Measurements from ENCODE around the gene HDAC1.
"Not testable (repeated sequence)": the region's sequence is repeated elsewhere in the genome, so short reads cannot be mapped to it uniquely, and the experiment has no call there.

HDAC1 gene

GRCh38 chr1:32351399-32352238, 59.7 kb downstream of the HDAC1 start:
- peak overlapping the region; percentile 76 for H3K4me3 ChIP-seq (ENCODE audit: low read depth, low read length)
- H3K36me3 ChIP-seq (ENCODE audit: insufficient read depth, low read length), result no peaks in the 10 kb centered on the region
- peaks cover 42% of the 10 kb centered on the region for H3K4me1 ChIP-seq (ENCODE audit: control insufficient read depth, insufficient read depth, low read length, unreplicated experiment)
- H3K27ac ChIP-seq (ENCODE audit: low read depth, low read length), result peak overlapping the region; percentile 58
- H3K27me3 ChIP-seq (ENCODE audit: insufficient read depth, low read length), result no peaks in the 10 kb centered on the region
- H2AFZ ChIP-seq (ENCODE audit: low read length, unreplicated experiment), result peak overlapping the region; percentile 84
- H3K79me2 ChIP-seq (ENCODE audit: control insufficient read depth, insufficient read depth, low read length, unreplicated experiment), result no peaks in the 10 kb centered on the region

DNA sequence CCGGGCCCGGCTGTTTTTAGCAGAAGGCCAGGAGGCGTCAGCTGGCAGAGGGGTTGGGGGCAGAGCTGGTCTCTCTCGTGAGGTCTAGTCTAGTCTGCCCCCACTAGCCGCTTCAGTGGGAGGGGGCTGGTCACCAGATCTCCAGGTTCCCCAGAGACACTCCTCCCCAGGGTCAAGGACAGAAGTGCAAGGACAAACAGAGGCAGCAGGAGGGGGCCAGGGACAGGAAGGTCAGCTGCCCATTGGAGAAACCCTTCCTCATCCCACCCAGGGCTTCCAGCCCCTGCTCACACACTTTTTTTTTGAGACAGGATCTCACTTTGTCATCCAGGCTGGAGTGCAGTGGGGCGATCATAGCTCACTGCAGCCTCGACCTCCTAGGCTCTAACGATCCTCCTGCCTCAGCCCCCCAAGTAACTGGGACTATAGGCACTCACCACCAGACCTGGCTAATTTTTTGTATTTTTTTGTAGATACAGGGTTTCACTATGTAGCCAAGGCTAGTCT, 60.4 kb downstream of the HDAC1 start:
- peak overlapping the region; percentile 67 for H2AFZ ChIP-seq (ENCODE audit: low read length, unreplicated experiment)
- no peaks in the 10 kb centered on the region for H3K79me2 ChIP-seq (ENCODE audit: control insufficient read depth, insufficient read depth, low read length, unreplicated experiment)
- peak overlapping the region; percentile 76 for H3K4me3 ChIP-seq (ENCODE audit: low read depth, low read length)
- peaks cover 42% of the 10 kb centered on the region for H3K4me1 ChIP-seq (ENCODE audit: control insufficient read depth, insufficient read depth, low read length, unreplicated experiment)
- H3K27ac ChIP-seq (ENCODE audit: low read depth, low read length), result peak overlapping the region; percentile 48
- H3K36me3 ChIP-seq (ENCODE audit: insufficient read depth, low read length), result no peaks in the 10 kb centered on the region
- H3K27me3 ChIP-seq (ENCODE audit: insufficient read depth, low read length), result no peaks in the 10 kb centered on the region

GRCh38 chr1:32352831-32353383, 61.0 kb downstream of the HDAC1 start:
- no peaks in the 10 kb centered on the region for H3K79me2 ChIP-seq (ENCODE audit: control insufficient read depth, insufficient read depth, low read length, unreplicated experiment)
- no peaks in the 10 kb centered on the region for H3K27me3 ChIP-seq (ENCODE audit: insufficient read depth, low read length)
- no peaks in the 10 kb centered on the region for H3K36me3 ChIP-seq (ENCODE audit: insufficient read depth, low read length)
- H3K27ac ChIP-seq (ENCODE audit: low read depth, low read length), result peak overlapping the region; percentile 41
- H3K4me3 ChIP-seq (ENCODE audit: low read depth, low read length), result peak overlapping the region; percentile 76
- no peak overlapping the region for H2AFZ ChIP-seq (ENCODE audit: low read length, unreplicated experiment)
- peaks cover 42% of the 10 kb centered on the region for H3K4me1 ChIP-seq (ENCODE audit: control insufficient read depth, insufficient read depth, low read length, unreplicated experiment)

- Histone ChIP-seq H2AFZ (ENCODE audit: low read length, unreplicated experiment) (no peak overlapping the region), H3K36me3 (ENCODE audit: insufficient read depth, low read length) (no peaks in the 10 kb centered on the region), H3K4me3 (ENCODE audit: low read depth, low read length) (peak overlapping the region; percentile 76; the same call in 1 of the 2 replicates), H3K79me2 (ENCODE audit: control insufficient read depth, insufficient read depth, low read length, unreplicated experiment) (no peaks in the 10 kb centered on the region), H3K27ac (ENCODE audit: low read depth, low read length) (peak overlapping the region; percentile 41), H3K27me3 (ENCODE audit: insufficient read depth, low read length) (no peaks in the 10 kb centered on the region), H3K4me1 (ENCODE audit: control insufficient read depth, insufficient read depth, low read length, unreplicated experiment) (peaks cover 42% of the 10 kb centered on the region)
These were observed 61.5 kb downstream of the HDAC1 start for GRCh38 chr1:32353431-32353830.

GRCh38 chr1:32353886-32354570, 62.1 kb downstream of the HDAC1 start:
- peak overlapping the region; percentile 41 for H3K27ac ChIP-seq (ENCODE audit: low read depth, low read length)

DNA sequence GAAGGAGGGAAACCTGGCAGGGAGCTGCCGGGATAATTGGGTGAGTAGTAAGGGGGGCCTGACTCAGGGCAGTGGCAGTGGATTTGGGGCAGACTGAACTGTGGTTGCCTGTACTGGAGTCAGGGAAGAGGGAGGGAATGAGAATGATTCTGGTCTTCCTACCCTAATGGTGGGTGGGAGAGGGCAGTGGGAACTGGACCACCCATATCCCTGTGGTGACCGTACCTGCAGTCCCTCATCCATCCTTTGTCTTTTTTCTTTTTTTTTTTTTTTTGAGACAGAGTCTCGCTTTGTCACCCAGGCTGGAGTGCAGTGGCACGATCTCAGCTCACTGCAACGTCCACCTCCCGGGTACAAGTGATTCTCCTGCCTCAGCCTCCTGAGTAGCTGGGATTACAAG, 63.9 kb downstream of the HDAC1 start:
- H3K4me3 ChIP-seq (ENCODE audit: low read depth, low read length); H3K27ac ChIP-seq (ENCODE audit: low read depth, low read length); H3K36me3 ChIP-seq (ENCODE audit: insufficient read depth, low read length); H2AFZ ChIP-seq (ENCODE audit: low read length, unreplicated experiment); H3K79me2 ChIP-seq (ENCODE audit: control insufficient read depth, insufficient read depth, low read length, unreplicated experiment); H3K27me3 ChIP-seq (ENCODE audit: insufficient read depth, low read length): not testable (repeated sequence)
- H3K4me1 ChIP-seq (ENCODE audit: control insufficient read depth, insufficient read depth, low read length, unreplicated experiment), result peaks cover 27% of the 10 kb centered on the region

More at GRCh38 chr1:32353886-32354570, 62.1 kb downstream of the HDAC1 start:
- Histone ChIP-seq H3K79me2 (ENCODE audit: control insufficient read depth, insufficient read depth, low read length, unreplicated experiment) (no peaks in the 10 kb centered on the region), H3K4me1 (ENCODE audit: control insufficient read depth, insufficient read depth, low read length, unreplicated experiment) (peaks cover 37% of the 10 kb centered on the region), H3K4me3 (ENCODE audit: low read depth, low read length) (no peak overlapping the region; the same call in 1 of the 2 replicates), H3K27me3 (ENCODE audit: insufficient read depth, low read length) (no peaks in the 10 kb centered on the region), H2AFZ (ENCODE audit: low read length, unreplicated experiment) (no peak overlapping the region), H3K36me3 (ENCODE audit: insufficient read depth, low read length) (no peaks in the 10 kb centered on the region)

DNA sequence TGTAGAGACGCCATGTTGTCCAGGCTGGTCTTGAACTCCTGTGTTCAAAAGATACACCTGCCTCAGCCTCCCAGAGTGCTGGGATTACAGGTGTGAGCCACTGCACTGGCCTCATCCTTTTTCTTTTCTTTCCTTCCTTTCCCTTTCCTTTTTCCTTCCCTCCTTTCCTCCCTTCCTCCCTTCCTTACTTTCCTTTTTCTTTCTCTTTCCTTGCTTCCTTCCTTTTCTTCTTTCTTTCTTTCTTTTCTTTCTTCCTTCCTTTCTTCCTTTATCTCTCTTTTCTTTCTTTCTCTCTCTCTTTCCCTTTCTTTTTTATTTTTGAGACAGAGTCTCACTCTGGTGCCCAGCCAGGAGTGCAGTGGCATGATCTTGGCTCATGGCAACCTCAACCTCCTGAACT, 64.6 kb downstream of the HDAC1 start:
- Histone ChIP-seq H3K4me1 (ENCODE audit: control insufficient read depth, insufficient read depth, low read length, unreplicated experiment) (peaks cover 24% of the 10 kb centered on the region), H3K27ac (ENCODE audit: low read depth, low read length) (no peak overlapping the region), H3K36me3 (ENCODE audit: insufficient read depth, low read length) (no peaks in the 10 kb centered on the region)

GRCh38 chr1:32357614-32358013, 65.7 kb downstream of the HDAC1 start:
- H3K79me2 ChIP-seq (ENCODE audit: control insufficient read depth, insufficient read depth, low read length, unreplicated experiment), result no peaks in the 10 kb centered on the region
- no peaks in the 10 kb centered on the region for H3K27me3 ChIP-seq (ENCODE audit: insufficient read depth, low read length)
- no peak overlapping the region for H3K27ac ChIP-seq (ENCODE audit: low read depth, low read length)
- H2AFZ ChIP-seq (ENCODE audit: low read length, unreplicated experiment), result no peak overlapping the region
- peaks cover 19% of the 10 kb centered on the region for H3K4me1 ChIP-seq (ENCODE audit: control insufficient read depth, insufficient read depth, low read length, unreplicated experiment)
- no peaks in the 10 kb centered on the region for H3K36me3 ChIP-seq (ENCODE audit: insufficient read depth, low read length)
- H3K4me3 ChIP-seq (ENCODE audit: low read depth, low read length), result no peak overlapping the region

More for the DNA sequence above, 64.6 kb downstream of the HDAC1 start:
- Histone ChIP-seq H2AFZ (ENCODE audit: low read length, unreplicated experiment) (no peak overlapping the region), H3K79me2 (ENCODE audit: control insufficient read depth, insufficient read depth, low read length, unreplicated experiment) (no peaks in the 10 kb centered on the region), H3K27me3 (ENCODE audit: insufficient read depth, low read length) (no peaks in the 10 kb centered on the region), H3K4me3 (ENCODE audit: low read depth, low read length) (no peak overlapping the region)

- H3K27ac ChIP-seq (ENCODE audit: low read depth, low read length), result no peak overlapping the region
- no peaks in the 10 kb centered on the region for H3K79me2 ChIP-seq (ENCODE audit: control insufficient read depth, insufficient read depth, low read length, unreplicated experiment)
- H3K36me3 ChIP-seq (ENCODE audit: insufficient read depth, low read length), result no peaks in the 10 kb centered on the region; the same call in 1 of the 2 replicates
- H3K27me3 ChIP-seq (ENCODE audit: insufficient read depth, low read length), result no peaks in the 10 kb centered on the region
- peaks cover 11% of the 10 kb centered on the region for H3K4me1 ChIP-seq (ENCODE audit: control insufficient read depth, insufficient read depth, low read length, unreplicated experiment)
- no peak overlapping the region for H3K4me3 ChIP-seq (ENCODE audit: low read depth, low read length)
- H2AFZ ChIP-seq (ENCODE audit: low read length, unreplicated experiment), result no peak overlapping the region
These were observed 66.6 kb downstream of the HDAC1 start for GRCh38 chr1:32358435-32358834.

GRCh38 chr1:32361308-32361673, 69.4 kb downstream of the HDAC1 start:
- Histone ChIP-seq H2AFZ (ENCODE audit: low read length, unreplicated experiment) (no peak overlapping the region), H3K27ac (ENCODE audit: low read depth, low read length) (no peak overlapping the region), H3K36me3 (ENCODE audit: insufficient read depth, low read length) (no peaks in the 10 kb centered on the region; the same call in 1 of the 2 replicates), H3K27me3 (ENCODE audit: insufficient read depth, low read length) (no peaks in the 10 kb centered on the region), H3K4me3 (ENCODE audit: low read depth, low read length) (0 out of 2 replicates have a peak overlapping the region, but pooled peaks have one; percentile 68), H3K4me1 (ENCODE audit: control insufficient read depth, insufficient read depth, low read length, unreplicated experiment) (no peaks in the 10 kb centered on the region), H3K79me2 (ENCODE audit: control insufficient read depth, insufficient read depth, low read length, unreplicated experiment) (no peaks in the 10 kb centered on the region)
